Right atrium auricular region (tissue), 2 donors: Measurements from ENCODE around the gene FKBP3. TPM values are rescaled to one million over a fixed set of nuclear protein-coding genes. Genes with fewer than 3 reads are reported as not detected.

ENCODE experiments used
- DNase-seq: peaks from one replicate; pipeline ENCODE4 v3.0.0-alpha.2; 2019; ENCODE audit warnings: low spot score
- H3K27ac ChIP-seq, 2 donors: fragments of 200-600 bp; sonication (generic); 1 replicate in 1 of 2; 2 replicates in 1 of 2; pipeline ENCODE4 v1.5.1; 2016 to 2019
- H3K27me3 ChIP-seq, 2 donors: fragments of 200-600 bp; sonication (generic); one replicate each; pipeline versions ENCODE4 v1.5.1 to v1.6.0; 2017 to 2019
- H3K36me3 ChIP-seq: fragments of 200-600 bp; sonication (generic); one replicate; pipeline ENCODE4 v1.5.1; 2016
- H3K4me1 ChIP-seq, 2 donors: fragments of 200-600 bp; sonication (generic); one replicate each; pipeline versions ENCODE4 v1.5.1 to v1.6.0; 2017 to 2019
- H3K4me3 ChIP-seq, 2 donors: fragments of 200-600 bp; sonication (generic); 1 replicate in 1 of 2; 2 replicates in 1 of 2; pipeline ENCODE4 v1.5.1; 2017 to 2019; ENCODE audit warnings: mild to moderate bottlenecking in 1 of 2, moderate library complexity in 1 of 2
- H3K9me3 ChIP-seq, 2 donors: fragments of 200-600 bp; sonication (generic); one replicate each; pipeline ENCODE4 v1.5.1; 2019
- CTCF ChIP-seq, 2 donors: fragments of 200-600 bp; sonication (generic); IDR thresholded peaks; one replicate each; pipeline ENCODE4 v1.5.1; 2019; ENCODE audit warnings: antibody characterized with exemption in 2 of 2
- total RNA-seq, 2 donors: library from RNA; depleted of rRNA; stranded (reverse); fragments of >200 nt; gene quantifications; one replicate each; pipeline ENCODE4 v1.1.0, GENCODE V29; 2016

Gene FKBP3
- 10 to 100 TPM; 45.5 to 72.3 TPM for total RNA-seq

GRCh38 chr14:45134051-45134958 lies at the start of gene FKBP3:
TSS of gene FKBP3 (minus strand) at chr14:45134481. CDS start at chr14:45134456, 25 bp downstream.
- peak in 1 of 2 donors; percentile 29 for TF ChIP-seq CTCF (IDR thresholded peaks at IDR 0.05)
- Histone ChIP-seq H3K27ac (peak within 1 kb of the TSS; percentile 84 to 86), H3K4me3 (peak within 1 kb of the TSS; percentile 67 to 70), H3K4me1 (peaks cover 0 to 34% of the 10 kb centered on the region in 2 donors), H3K27me3 (no peaks in the 10 kb centered on the region), H3K9me3 (no peaks in the 10 kb centered on the region), H3K36me3 (no peaks in the 10 kb centered on the region)
- DNase-seq, result peak; percentile 98

DNA sequence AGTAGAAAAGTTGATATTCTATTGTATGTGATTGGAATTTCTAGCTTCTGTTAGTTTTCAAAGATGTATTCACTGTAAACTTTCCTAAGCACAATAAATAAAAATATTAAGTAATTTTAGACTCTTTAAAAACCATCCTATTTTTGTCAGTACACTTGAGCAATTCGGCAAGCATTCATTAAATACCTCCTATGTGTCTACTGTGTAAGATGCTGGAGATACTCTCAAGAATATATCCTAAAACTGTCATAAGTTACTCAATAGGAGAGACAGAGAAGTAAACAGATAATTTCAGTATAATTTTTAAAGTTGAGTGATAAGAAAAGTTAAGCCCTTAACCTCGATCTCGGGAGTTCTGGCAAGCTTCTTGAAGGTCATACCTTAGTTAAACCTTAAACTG lies 47.5 kb upstream of the FKBP3 start:
- TF ChIP-seq CTCF (IDR thresholded peaks at IDR 0.05), result no peak
- H3K9me3 ChIP-seq, result no peaks in the 10 kb centered on the region
- no peaks in the 10 kb centered on the region for H3K36me3 ChIP-seq
- H3K27me3 ChIP-seq, result no peaks in the 10 kb centered on the region
- H3K4me1 ChIP-seq, result no peaks in the 10 kb centered on the region
- no peak overlapping the region for H3K27ac ChIP-seq
- no peak for DNase-seq
- no peak overlapping the region for H3K4me3 ChIP-seq

GRCh38 chr14:45181329-45181728 lies 47.0 kb upstream of the FKBP3 start:
- Histone ChIP-seq H3K4me3 (no peak overlapping the region), H3K4me1 (no peaks in the 10 kb centered on the region), H3K27me3 (no peaks in the 10 kb centered on the region), H3K27ac (no peak overlapping the region), H3K9me3 (no peaks in the 10 kb centered on the region), H3K36me3 (no peaks in the 10 kb centered on the region)
- DNase-seq, result no peak
- TF ChIP-seq CTCF (IDR thresholded peaks at IDR 0.05), result no peak

DNA sequence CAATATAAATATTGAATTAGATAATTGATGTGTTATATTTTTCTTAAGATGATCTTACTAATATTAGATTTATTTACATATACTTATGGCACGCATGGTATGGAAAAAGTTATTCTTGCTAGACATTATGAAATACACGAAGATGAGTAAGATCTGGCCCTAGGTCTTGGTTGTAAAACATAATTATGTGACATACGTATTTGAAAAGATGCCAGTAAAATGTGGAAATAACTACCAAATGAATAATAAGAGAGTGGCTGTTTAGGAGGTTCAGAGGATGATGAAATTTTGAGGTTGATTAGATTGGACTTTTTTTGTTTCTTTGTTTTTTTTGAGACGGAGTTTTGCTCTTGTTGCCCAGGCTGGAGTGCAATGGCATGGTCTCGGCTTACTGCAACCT lies 42.8 kb upstream of the FKBP3 start:
- Histone ChIP-seq H3K4me3 (no peak overlapping the region), H3K9me3 (no peaks in the 10 kb centered on the region), H3K27ac (no peak overlapping the region), H3K27me3 (no peaks in the 10 kb centered on the region), H3K4me1 (no peaks in the 10 kb centered on the region), H3K36me3 (no peaks in the 10 kb centered on the region)
- no peak for DNase-seq
- TF ChIP-seq CTCF (IDR thresholded peaks at IDR 0.05), result no peak

GRCh38 chr14:45169906-45170305 lies 35.6 kb upstream of the FKBP3 start:
- H3K36me3 ChIP-seq, result peaks cover 2% of the 10 kb centered on the region
- no peak for TF ChIP-seq CTCF (IDR thresholded peaks at IDR 0.05)
- H3K27ac ChIP-seq, result no peak overlapping the region
- H3K9me3 ChIP-seq, result no peaks in the 10 kb centered on the region
- H3K27me3 ChIP-seq, result no peaks in the 10 kb centered on the region
- no peak for DNase-seq
- H3K4me3 ChIP-seq, result no peak overlapping the region
- no peaks in the 10 kb centered on the region for H3K4me1 ChIP-seq
